Measurements from ENCODE around the gene AFF3. TPM values are rescaled to one million over a fixed set of nuclear protein-coding genes. Genes with fewer than 3 reads are reported as not detected.

The AFF3 gene
- total RNA-seq, 2 donors from 2014 or later, result 10.8 to 16.2 TPM

DNA sequence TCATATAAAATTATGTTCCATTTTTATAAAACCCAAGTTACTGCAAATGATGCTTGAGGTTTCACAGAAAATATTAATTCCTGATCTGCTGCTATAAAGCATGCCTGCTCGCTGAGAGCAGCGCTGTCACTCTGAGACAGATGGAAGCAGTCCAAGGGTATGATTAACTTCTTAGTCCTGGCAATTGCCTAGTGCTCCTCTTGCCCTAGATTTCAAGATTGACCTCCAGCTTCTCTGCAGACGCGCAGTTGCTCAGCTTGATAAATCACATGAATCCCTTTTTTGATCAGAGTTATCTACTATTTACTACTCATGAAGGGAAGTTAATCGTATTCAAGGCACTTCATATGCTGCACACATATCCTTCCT, 498.0 kb downstream of the AFF3 start:
- Histone ChIP-seq H3K4me1 (peaks cover 0 to 44% of the 10 kb centered on the region in 2 donors), H3K27me3 (no peaks in the 10 kb centered on the region), H3K36me3 (no peaks in the 10 kb centered on the region), H3K27ac (peak overlapping the region in 1 of 2 donors; percentile 56), H3K9me3 (no peaks in the 10 kb centered on the region), H3K4me3 (no peak overlapping the region)
- no peak for DNase-seq (ENCODE audit: low spot score)
- TF ChIP-seq, protein P1, sequence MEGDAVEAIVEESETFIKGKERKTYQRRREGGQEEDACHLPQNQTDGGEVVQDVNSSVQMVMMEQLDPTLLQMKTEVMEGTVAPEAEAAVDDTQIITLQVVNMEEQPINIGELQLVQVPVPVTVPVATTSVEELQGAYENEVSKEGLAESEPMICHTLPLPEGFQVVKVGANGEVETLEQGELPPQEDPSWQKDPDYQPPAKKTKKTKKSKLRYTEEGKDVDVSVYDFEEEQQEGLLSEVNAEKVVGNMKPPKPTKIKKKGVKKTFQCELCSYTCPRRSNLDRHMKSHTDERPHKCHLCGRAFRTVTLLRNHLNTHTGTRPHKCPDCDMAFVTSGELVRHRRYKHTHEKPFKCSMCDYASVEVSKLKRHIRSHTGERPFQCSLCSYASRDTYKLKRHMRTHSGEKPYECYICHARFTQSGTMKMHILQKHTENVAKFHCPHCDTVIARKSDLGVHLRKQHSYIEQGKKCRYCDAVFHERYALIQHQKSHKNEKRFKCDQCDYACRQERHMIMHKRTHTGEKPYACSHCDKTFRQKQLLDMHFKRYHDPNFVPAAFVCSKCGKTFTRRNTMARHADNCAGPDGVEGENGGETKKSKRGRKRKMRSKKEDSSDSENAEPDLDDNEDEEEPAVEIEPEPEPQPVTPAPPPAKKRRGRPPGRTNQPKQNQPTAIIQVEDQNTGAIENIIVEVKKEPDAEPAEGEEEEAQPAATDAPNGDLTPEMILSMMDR (IDR thresholded peaks at IDR 0.05), result no peak

DNA sequence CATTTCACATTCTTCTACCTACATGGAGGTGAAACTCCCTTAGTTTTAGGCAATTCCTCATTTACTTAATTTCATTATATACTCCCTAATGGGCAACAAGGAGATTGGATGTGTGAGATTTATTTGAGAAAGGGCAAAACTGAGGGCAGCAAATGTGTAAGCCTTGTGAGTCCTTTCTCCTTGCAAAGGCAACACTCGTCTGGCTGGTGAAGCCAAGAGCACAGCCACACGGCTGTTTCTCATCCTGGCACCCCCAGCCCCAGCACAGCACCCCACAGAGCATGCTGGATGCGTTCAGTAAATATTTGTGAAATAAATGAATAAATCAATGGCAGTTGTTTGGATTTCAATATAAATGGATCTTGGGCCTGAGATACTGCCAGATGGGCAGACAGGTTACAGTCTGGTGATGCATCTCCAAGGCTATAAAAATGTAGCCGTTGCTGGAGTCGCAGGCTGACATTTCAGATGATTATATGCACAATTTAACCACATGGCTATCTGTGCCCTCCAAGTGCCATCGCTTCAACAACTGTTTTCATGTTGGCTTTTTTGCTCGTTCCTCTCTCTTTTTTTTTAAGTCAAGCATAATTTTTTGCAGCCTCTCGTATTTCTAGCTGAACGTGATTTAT, 498.5 kb downstream of the AFF3 start:
- H3K36me3 ChIP-seq, result no peaks in the 10 kb centered on the region
- no peaks in the 10 kb centered on the region for H3K27me3 ChIP-seq
- no peaks in the 10 kb centered on the region for H3K9me3 ChIP-seq
- peak overlapping the region in 1 of 2 donors; percentile 56 for H3K27ac ChIP-seq
- TF ChIP-seq, protein P1 (IDR thresholded peaks at IDR 0.05), result no peak
- no peak for DNase-seq (ENCODE audit: low spot score)
- H3K4me3 ChIP-seq, result no peak overlapping the region
- peaks cover 0 to 40% of the 10 kb centered on the region in 2 donors for H3K4me1 ChIP-seq

DNA sequence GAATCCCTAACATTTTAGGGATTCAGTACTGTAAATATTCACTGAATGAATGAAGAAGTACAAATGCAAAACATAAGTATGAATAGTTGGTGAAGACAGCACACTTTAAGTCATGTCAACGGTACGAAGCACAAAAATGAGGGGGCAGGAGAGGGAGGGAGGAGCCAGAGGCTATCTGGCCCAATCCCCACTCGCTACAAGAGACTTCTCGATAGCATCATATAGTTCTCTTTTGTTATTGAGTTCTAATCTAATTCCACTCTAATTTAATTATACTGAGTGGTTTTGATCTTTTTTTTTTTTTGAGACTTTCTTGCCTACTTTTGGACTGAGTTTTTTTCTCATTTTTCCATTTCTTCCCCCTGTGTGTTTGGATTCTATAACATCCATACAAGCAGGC, 500.4 kb downstream of the AFF3 start:
- DNase-seq (ENCODE audit: low spot score), result no peak

DNA sequence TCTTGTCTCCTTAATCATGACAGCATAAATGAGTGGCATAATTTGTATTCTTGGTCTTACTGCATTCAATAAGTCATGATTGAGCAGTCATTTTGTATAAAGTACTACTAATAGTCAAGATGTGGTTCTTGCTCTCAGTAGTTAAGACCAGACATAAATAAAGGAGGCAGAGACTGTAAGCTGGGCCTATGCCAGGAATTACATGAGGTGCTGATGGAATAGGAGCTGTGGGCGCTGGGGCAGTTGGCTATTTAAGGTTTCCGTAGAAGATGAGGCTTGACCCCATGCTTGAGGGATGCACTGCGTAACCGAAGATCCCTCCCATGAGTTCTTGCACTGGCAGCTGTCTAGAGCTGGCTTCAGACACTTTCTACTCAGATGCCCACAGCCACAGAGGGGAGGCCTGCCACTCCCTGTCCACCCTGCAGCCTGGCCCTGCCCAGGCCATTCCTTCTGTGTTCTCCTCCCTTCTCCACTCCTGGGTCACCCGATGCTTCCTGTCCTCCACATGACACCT, 501.7 kb downstream of the AFF3 start:
- Histone ChIP-seq H3K36me3 (no peaks in the 10 kb centered on the region), H3K27me3 (no peaks in the 10 kb centered on the region), H3K4me1 (peaks cover 0 to 44% of the 10 kb centered on the region in 2 donors), H3K27ac (no peak overlapping the region), H3K4me3 (no peak overlapping the region), H3K9me3 (no peaks in the 10 kb centered on the region)
- TF ChIP-seq, protein P1 (IDR thresholded peaks at IDR 0.05), result no peak
- DNase-seq (ENCODE audit: low spot score), result no peak

More for the DNA sequence above, 500.4 kb downstream of the AFF3 start:
- Histone ChIP-seq H3K27ac (no peak overlapping the region), H3K36me3 (no peaks in the 10 kb centered on the region), H3K4me1 (peaks cover 0 to 31% of the 10 kb centered on the region in 2 donors), H3K4me3 (no peak overlapping the region), H3K27me3 (no peaks in the 10 kb centered on the region), H3K9me3 (no peaks in the 10 kb centered on the region)
- TF ChIP-seq, protein P1 (IDR thresholded peaks at IDR 0.05), result no peak

DNA sequence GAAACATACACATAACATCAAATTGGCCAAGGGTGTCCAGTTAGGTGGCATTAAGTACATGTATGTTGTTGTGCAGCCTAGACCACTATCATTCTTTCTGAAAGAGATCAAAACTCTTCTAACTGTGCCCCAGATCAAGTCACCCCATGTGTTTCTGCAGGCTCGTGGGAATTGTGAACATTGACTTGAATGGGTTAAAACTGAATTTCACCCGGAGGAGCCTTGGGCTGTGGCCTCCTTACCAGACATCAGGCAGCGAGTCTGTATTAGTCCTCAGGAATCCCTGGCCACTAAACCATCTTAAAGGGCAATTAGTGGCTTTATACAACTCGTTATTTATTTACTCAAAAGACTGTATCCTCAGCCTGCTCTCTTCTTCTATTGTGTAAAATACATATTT, 503.6 kb downstream of the AFF3 start:
- peaks cover 0 to 38% of the 10 kb centered on the region in 2 donors for H3K4me1 ChIP-seq
- H3K4me3 ChIP-seq, result no peak overlapping the region
- DNase-seq (ENCODE audit: low spot score), result no peak
- H3K27ac ChIP-seq, result no peak overlapping the region
- no peaks in the 10 kb centered on the region for H3K27me3 ChIP-seq
- no peaks in the 10 kb centered on the region for H3K9me3 ChIP-seq
- H3K36me3 ChIP-seq, result no peaks in the 10 kb centered on the region
- TF ChIP-seq, protein P1 (IDR thresholded peaks at IDR 0.05), result no peak
